HG03159 (cell line): ENCODE measurements around the gene HACD1.

Source experiments
- ATAC-seq: cut with Tn5 transposase; IDR thresholded peaks from one replicate; pipeline ENCODE4 v1.9.1; 2021; ENCODE audit warnings: mild to moderate bottlenecking, moderate library complexity; ENCODE audit not compliant: unreplicated experiment

Gene HACD1

GRCh38 chr10:17617031-17617911, at the start of gene HACD1:
Gene HACD1 (minus strand): TSS chr10:17617374. CDS start chr10:17617339, 35 bp downstream.
- ATAC-seq = peak; percentile 68

GRCh38 chr10:17665747-17666146, 48.6 kb upstream of the HACD1 start:
- ATAC-seq = no peak

GRCh38 chr10:17663450-17663849, 46.3 kb upstream of the HACD1 start:
- ATAC-seq = no peak

- no peak for ATAC-seq
Measured at GRCh38 chr10:17662193-17663138, 45.3 kb upstream of the HACD1 start.

GRCh38 chr10:17661510-17661909, 44.3 kb upstream of the HACD1 start:
- no peak for ATAC-seq

GRCh38 chr10:17660921-17661320, 43.7 kb upstream of the HACD1 start:
- no peak for ATAC-seq

- no peak for ATAC-seq
Measured at GRCh38 chr10:17659365-17659764, 42.2 kb upstream of the HACD1 start.

GRCh38 chr10:17657103-17657500, 39.9 kb upstream of the HACD1 start:
- no peak for ATAC-seq

- ATAC-seq = peak; percentile 94
Measured at GRCh38 chr10:17655567-17656146, 38.5 kb upstream of the HACD1 start.

- ATAC-seq = peak; percentile 26
Measured at GRCh38 chr10:17655009-17655408, 37.8 kb upstream of the HACD1 start.

GRCh38 chr10:17652585-17652984, 35.4 kb upstream of the HACD1 start:
- no peak for ATAC-seq

- no peak for ATAC-seq
Measured at GRCh38 chr10:17651896-17652295, 34.7 kb upstream of the HACD1 start.

- ATAC-seq = no peak
Measured at GRCh38 chr10:17650416-17650815, 33.2 kb upstream of the HACD1 start.

- no peak for ATAC-seq
Measured at GRCh38 chr10:17649836-17650235, 32.7 kb upstream of the HACD1 start.

- no peak for ATAC-seq
Measured at GRCh38 chr10:17649052-17649451, 31.9 kb upstream of the HACD1 start.

- no peak for ATAC-seq
Measured at GRCh38 chr10:17648243-17649035, 31.3 kb upstream of the HACD1 start.

GRCh38 chr10:17647326-17647725, 30.2 kb upstream of the HACD1 start:
- ATAC-seq = no peak

GRCh38 chr10:17645621-17646345, 28.6 kb upstream of the HACD1 start:
- ATAC-seq = no peak

- ATAC-seq = peak; percentile 31
Measured at GRCh38 chr10:17644485-17644943, 27.3 kb upstream of the HACD1 start.
